ENCODE measurements around the gene RGS3.

RGS3 gene

DNA sequence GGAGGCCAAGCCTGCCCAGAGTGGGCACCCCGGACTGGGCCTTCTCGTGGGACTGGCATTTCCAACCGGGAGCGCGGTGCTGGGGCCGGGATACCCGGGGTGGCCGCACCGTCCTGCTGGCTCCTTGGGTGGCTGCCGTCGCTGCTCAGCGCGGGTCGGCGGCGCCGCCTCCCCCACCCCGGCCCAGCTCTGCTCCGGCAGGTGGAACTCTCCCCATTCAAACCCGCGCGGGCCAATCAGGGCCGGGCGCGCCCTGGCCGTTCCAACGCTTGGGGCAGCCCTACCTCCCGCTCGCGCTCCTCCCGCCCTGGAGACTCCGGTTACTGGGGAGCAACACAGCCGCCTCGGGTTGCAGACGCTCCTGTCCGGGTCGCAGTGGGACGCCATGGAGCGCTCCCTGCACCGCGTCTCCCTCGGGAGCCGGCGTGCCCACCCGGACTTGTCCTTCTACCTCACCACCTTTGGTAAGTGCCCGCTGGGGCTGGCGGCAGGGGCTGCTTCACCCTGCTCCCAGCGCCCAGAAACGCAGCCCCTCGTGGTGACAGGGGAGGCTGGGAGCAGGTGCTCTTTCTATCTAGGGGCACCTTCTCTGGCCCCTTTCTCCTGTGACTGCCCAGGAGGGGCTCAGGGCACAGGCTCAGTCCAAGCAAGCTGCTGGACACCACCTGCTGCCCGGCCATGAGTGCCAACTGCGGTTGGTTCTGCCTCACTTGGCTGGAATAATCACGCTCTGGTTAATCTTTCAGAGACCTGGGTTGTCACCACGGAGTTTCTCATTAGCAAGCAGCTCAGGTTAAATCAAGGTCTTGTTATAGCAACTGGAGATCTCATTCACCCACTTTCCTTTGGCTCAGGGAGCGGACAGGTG lies at the start of gene RGS3 (continued):
- peak; percentile 77 for TF ChIP-seq ZNF600 (tag by site-specific recombination; IDR thresholded peaks at IDR 0.05)
- TF ChIP-seq ZNF660 (tag by site-specific recombination; IDR thresholded peaks at IDR 0.05): no peak
- TF ChIP-seq ZNF610 (tag by site-specific recombination; IDR thresholded peaks at IDR 0.05; ENCODE audit: borderline replicate concordance): 0 out of 2 replicates have a peak, but pooled peaks have one; percentile 59
- TF ChIP-seq, protein P1, sequence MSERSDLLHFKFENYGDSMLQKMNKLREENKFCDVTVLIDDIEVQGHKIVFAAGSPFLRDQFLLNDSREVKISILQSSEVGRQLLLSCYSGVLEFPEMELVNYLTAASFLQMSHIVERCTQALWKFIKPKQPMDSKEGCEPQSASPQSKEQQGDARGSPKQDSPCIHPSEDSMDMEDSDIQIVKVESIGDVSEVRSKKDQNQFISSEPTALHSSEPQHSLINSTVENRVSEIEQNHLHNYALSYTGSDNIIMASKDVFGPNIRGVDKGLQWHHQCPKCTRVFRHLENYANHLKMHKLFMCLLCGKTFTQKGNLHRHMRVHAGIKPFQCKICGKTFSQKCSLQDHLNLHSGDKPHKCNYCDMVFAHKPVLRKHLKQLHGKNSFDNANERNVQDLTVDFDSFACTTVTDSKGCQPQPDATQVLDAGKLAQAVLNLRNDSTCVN (tag by site-specific recombination; optimal IDR thresholded peaks at IDR 0.05): peak; percentile 63
- no peak for TF ChIP-seq ZNF16 (tag by site-specific recombination; IDR thresholded peaks at IDR 0.05; ENCODE audit: low read depth)
- TF ChIP-seq ZIC2 (tag by site-specific recombination; IDR thresholded peaks at IDR 0.05): peak; percentile 66
- TF ChIP-seq SP3 (tag by site-specific recombination; IDR thresholded peaks at IDR 0.05): 0 out of 2 replicates have a peak, but pooled peaks have one; percentile 51
- peak; percentile 61; the same call in 1 of the 2 replicates for TF ChIP-seq ZBTB20 (tag by site-specific recombination; IDR thresholded peaks at IDR 0.05)
- no peak for TF ChIP-seq ZFP41 (tag by site-specific recombination; IDR thresholded peaks at IDR 0.05; ENCODE audit: borderline replicate concordance)
- peak; percentile 97 for TF ChIP-seq ZNF341 (tag by site-specific recombination; IDR thresholded peaks at IDR 0.05; ENCODE audit: low read depth)
- peak; percentile 71 for TF ChIP-seq ZXDB (tag by site-specific recombination; IDR thresholded peaks at IDR 0.05)
- peak; percentile 87 for TF ChIP-seq GLIS2 (tag by site-specific recombination; IDR thresholded peaks at IDR 0.05)
- TF ChIP-seq ZBTB17 (tag by site-specific recombination; IDR thresholded peaks at IDR 0.05): peak; percentile 53
- TF ChIP-seq ZNF214 (tag by site-specific recombination; IDR thresholded peaks at IDR 0.05; ENCODE audit: borderline replicate concordance): no peak
- no peak for TF ChIP-seq KLF7 (tag by site-specific recombination; IDR thresholded peaks at IDR 0.05; ENCODE audit: borderline replicate concordance)
- peak; percentile 90 for TF ChIP-seq SCRT2 (tag by site-specific recombination; IDR thresholded peaks at IDR 0.05)
- no peak for TF ChIP-seq ZNF433 (tag by site-specific recombination; IDR thresholded peaks at IDR 0.05; ENCODE audit: low read depth)
- TF ChIP-seq, protein P2, sequence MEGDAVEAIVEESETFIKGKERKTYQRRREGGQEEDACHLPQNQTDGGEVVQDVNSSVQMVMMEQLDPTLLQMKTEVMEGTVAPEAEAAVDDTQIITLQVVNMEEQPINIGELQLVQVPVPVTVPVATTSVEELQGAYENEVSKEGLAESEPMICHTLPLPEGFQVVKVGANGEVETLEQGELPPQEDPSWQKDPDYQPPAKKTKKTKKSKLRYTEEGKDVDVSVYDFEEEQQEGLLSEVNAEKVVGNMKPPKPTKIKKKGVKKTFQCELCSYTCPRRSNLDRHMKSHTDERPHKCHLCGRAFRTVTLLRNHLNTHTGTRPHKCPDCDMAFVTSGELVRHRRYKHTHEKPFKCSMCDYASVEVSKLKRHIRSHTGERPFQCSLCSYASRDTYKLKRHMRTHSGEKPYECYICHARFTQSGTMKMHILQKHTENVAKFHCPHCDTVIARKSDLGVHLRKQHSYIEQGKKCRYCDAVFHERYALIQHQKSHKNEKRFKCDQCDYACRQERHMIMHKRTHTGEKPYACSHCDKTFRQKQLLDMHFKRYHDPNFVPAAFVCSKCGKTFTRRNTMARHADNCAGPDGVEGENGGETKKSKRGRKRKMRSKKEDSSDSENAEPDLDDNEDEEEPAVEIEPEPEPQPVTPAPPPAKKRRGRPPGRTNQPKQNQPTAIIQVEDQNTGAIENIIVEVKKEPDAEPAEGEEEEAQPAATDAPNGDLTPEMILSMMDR (tag by site-specific recombination; IDR thresholded peaks at IDR 0.05): peak; percentile 49; the same call in 1 of the 2 replicates
- TF ChIP-seq, protein P3, sequence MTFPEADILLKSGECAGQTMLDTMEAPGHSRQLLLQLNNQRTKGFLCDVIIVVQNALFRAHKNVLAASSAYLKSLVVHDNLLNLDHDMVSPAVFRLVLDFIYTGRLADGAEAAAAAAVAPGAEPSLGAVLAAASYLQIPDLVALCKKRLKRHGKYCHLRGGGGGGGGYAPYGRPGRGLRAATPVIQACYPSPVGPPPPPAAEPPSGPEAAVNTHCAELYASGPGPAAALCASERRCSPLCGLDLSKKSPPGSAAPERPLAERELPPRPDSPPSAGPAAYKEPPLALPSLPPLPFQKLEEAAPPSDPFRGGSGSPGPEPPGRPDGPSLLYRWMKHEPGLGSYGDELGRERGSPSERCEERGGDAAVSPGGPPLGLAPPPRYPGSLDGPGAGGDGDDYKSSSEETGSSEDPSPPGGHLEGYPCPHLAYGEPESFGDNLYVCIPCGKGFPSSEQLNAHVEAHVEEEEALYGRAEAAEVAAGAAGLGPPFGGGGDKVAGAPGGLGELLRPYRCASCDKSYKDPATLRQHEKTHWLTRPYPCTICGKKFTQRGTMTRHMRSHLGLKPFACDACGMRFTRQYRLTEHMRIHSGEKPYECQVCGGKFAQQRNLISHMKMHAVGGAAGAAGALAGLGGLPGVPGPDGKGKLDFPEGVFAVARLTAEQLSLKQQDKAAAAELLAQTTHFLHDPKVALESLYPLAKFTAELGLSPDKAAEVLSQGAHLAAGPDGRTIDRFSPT (tag by site-specific recombination; IDR thresholded peaks at IDR 0.05): no peak; the same call in 1 of the 2 replicates
- TF ChIP-seq, protein P4, sequence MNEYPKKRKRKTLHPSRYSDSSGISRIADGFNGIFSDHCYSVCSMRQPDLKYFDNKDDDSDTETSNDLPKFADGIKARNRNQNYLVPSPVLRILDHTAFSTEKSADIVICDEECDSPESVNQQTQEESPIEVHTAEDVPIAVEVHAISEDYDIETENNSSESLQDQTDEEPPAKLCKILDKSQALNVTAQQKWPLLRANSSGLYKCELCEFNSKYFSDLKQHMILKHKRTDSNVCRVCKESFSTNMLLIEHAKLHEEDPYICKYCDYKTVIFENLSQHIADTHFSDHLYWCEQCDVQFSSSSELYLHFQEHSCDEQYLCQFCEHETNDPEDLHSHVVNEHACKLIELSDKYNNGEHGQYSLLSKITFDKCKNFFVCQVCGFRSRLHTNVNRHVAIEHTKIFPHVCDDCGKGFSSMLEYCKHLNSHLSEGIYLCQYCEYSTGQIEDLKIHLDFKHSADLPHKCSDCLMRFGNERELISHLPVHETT (tag by site-specific recombination; IDR thresholded peaks at IDR 0.05): no peak
- 0 out of 2 replicates have a peak, but pooled peaks have one; percentile 51 for TF ChIP-seq ZNF2 (tag by site-specific recombination; IDR thresholded peaks at IDR 0.05)
- TF ChIP-seq, protein P5, sequence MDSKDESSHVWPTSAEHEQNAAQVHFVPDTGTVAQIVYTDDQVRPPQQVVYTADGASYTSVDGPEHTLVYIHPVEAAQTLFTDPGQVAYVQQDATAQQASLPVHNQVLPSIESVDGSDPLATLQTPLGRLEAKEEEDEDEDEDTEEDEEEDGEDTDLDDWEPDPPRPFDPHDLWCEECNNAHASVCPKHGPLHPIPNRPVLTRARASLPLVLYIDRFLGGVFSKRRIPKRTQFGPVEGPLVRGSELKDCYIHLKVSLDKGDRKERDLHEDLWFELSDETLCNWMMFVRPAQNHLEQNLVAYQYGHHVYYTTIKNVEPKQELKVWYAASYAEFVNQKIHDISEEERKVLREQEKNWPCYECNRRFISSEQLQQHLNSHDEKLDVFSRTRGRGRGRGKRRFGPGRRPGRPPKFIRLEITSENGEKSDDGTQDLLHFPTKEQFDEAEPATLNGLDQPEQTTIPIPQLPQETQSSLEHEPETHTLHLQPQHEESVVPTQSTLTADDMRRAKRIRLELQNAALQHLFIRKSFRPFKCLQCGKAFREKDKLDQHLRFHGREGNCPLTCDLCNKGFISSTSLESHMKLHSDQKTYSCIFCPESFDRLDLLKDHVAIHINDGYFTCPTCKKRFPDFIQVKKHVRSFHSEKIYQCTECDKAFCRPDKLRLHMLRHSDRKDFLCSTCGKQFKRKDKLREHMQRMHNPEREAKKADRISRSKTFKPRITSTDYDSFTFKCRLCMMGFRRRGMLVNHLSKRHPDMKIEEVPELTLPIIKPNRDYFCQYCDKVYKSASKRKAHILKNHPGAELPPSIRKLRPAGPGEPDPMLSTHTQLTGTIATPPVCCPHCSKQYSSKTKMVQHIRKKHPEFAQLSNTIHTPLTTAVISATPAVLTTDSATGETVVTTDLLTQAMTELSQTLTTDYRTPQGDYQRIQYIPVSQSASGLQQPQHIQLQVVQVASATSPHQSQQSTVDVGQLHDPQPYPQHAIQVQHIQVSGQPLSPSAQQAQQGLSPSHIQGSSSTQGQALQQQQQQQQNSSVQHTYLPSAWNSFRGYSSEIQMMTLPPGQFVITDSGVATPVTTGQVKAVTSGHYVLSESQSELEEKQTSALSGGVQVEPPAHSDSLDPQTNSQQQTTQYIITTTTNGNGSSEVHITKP (tag by site-specific recombination; IDR thresholded peaks at IDR 0.05): peak; percentile 76
- TF ChIP-seq IKZF3 (tag by site-specific recombination; IDR thresholded peaks at IDR 0.05): peak; percentile 57; the same call in 1 of the 2 replicates
- TF ChIP-seq KLF1 (tag by site-specific recombination; IDR thresholded peaks at IDR 0.05): 0 out of 2 replicates have a peak, but pooled peaks have one; percentile 28
- TF ChIP-seq ZNF274 (IDR thresholded peaks at IDR 0.05; ENCODE audit: low read length): no peak
- TF ChIP-seq ZNF274 (tag by site-specific recombination; IDR thresholded peaks at IDR 0.05; ENCODE audit: borderline replicate concordance): no peak
- no peak for TF ChIP-seq ZNF473 (tag by site-specific recombination; IDR thresholded peaks at IDR 0.05)
- TF ChIP-seq ZNF335 (tag by site-specific recombination; conservative IDR thresholded peaks at IDR 0.05): 0 out of 2 replicates have a peak, but pooled peaks have one; percentile 32
- 0 out of 2 replicates have a peak, but pooled peaks have one; percentile 44 for TF ChIP-seq ZNF24 (tag by site-specific recombination; IDR thresholded peaks at IDR 0.05)
- no peak for TF ChIP-seq ZNF174 (tag by site-specific recombination; IDR thresholded peaks at IDR 0.05)

Measured in HEK293 (cell line).